Right cardiac atrium (tissue), 5 donors: ENCODE results near the gene THOC2. TPM values are rescaled to one million over a fixed set of nuclear protein-coding genes. Genes with fewer than 3 reads are reported as not detected.
"Not testable (repeated sequence)": the region's sequence is repeated elsewhere in the genome, so short reads cannot be mapped to it uniquely, and the experiment has no call there.

Experiments
- ATAC-seq, 2 donors: fragments of 200-7000 bp; cut with Tn5 transposase; one replicate each; pipeline versions ENCODE4 v1.8.0 to v1.9.1; 2020; ENCODE audit warnings: moderate library complexity in 2 of 2, mild to moderate bottlenecking in 1 of 2
- DNase-seq, 3 donors: peaks; one replicate each; pipeline ENCODE4 v3.0.0-alpha.2; 2020
- H3K27ac ChIP-seq: one replicate; pipeline ENCODE4 v1.5.1; 2013; ENCODE audit warnings: mild to moderate bottlenecking, low read length, control low read depth, moderate library complexity
- H3K27me3 ChIP-seq: one replicate; pipeline ENCODE4 v1.6.1; 2013; ENCODE audit not compliant: control insufficient read depth, insufficient read depth
- H3K4me1 ChIP-seq: one replicate; pipeline ENCODE4 v1.6.1; 2013; ENCODE audit warnings: low read length; ENCODE audit not compliant: control insufficient read depth, insufficient read depth
- H3K4me3 ChIP-seq: one replicate; pipeline ENCODE4 v1.5.1; 2013; ENCODE audit warnings: low read length, control low read depth
- H3K9me3 ChIP-seq: one replicate; pipeline ENCODE4 v1.6.1; 2013; ENCODE audit warnings: low read length; ENCODE audit not compliant: control insufficient read depth
- WGBS: extraction: QIAGEN DNeasy Blood & Tissue Kit; methylation state at CpG from one replicate; pipeline ENCODE4 v1.1.7; 2013; 5-methylcytosine and 5-hydroxymethylcytosine counted together
- intact Hi-C, 4 donors: fragments of 100-400 bp; cut with DNase I; formaldehyde crosslinking; loops; one replicate each; pipeline versions ENCODE4 v1.11.0 to v1.14.0; 2022 to 2023
- polyA plus RNA-seq: library from polyadenylated mRNA; stranded (reverse); fragments of 200-250 nt; gene quantifications from one replicate; pipeline ENCODE4 v1.2.3, GENCODE V29; 2013
- total RNA-seq, 4 donors: library from RNA; stranded (reverse); fragmentation: NEBNext Ultra II Directional; extraction: Animal tissue kit (Norgen Biotek cat#: 25700); gene quantifications; one replicate each; pipeline ENCODE4 v1.2.1, GENCODE V29; 2021
- donor health status: healthy with polysubstance abuse.
- donor health status: DM: no; HTN: yes; CAD: no.
- donor health status: DM: no; HTN: no; CAD: no.
- donor health status: DM: no; HTN: yes; CAD: no; lungs with severe emphysema.
- donor health status: DM: yes; HTN: yes; CAD: no.

Gene THOC2
- total and polyA plus RNA-seq, 5 donors: 24.7 to 37.4 (median 33.7) TPM

DNA sequence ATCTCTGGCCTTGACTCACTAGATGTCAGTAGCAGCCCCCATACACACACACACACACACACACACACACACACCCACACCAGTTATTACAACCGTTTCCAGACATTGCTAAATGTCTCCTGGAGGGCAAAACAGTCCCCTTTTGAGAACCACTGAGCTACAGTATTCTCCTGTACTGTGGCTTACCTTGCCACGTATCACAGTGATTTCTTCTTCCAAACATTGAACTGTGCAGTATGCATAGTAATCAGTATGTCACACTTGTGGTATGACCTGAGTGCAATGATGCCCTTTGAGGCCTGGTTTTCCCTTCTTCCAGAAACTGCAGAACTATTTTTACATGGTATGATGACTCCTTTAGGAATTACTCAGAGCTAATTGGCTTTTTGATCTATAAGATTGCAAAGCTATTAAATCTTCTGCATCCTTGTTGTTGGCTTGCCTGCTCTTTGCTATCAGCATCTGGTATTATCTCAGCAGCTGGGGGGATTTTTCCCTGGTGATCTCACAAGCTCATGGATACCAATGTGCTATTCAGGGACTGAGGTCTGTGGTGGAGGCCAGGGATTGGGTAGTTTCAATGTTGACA, 3.6 kb upstream of the THOC2 start:
- Histone ChIP-seq H3K4me1 (no peaks in the 10 kb centered on the region), H3K27me3 (no peaks in the 10 kb centered on the region), H3K9me3 (no peaks in the 10 kb centered on the region), H3K27ac (no peak overlapping the region), H3K4me3 (no peak overlapping the region)
- no peak for ATAC-seq
- intact Hi-C loops: no loop called here
- WGBS: 41% methylated on average over 2 of the region's 2 CpGs
- no peak for DNase-seq

DNA sequence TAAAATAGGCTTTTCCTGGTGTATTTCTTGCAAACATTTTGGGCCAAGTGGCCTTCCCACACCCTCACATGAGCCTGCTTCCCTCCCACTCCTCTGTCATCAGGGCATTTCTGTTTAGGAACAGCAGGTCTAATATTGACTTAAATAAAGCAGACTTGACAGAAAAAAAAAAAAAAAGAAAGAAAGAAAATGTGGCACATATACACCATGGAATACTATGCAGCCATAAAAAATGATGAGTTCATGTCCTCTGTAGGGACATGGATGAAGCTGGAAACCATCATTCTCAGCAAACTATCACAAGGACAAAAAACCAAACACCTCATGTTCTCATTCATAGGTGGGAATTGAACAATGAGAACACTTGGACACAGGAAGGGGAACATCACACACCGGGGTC, 2.3 kb upstream of the THOC2 start:
- no CpG with 5 or more reads among the region's 1 CpG for WGBS
- ATAC-seq: not testable (repeated sequence)

DNA sequence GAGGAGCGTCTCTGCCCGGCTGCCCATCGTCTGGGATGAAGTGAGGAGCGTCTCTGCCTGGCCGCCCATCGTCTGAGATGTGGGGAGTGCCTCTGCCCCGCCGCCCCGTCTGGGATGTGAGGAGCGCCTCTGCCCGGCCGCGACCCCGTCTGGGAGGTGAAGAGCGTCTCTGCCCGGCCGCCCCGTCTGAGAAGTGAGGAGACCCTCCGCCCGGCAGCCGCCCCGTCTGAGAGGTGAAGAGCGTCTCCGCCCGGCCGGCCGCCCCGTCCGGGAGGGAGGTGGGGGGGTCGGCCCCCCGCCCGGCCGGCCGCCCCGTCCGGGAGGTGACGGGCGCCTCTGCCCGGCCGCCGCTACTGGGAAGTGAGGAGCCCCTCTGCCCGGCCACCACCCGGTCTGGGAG, 1.2 kb upstream of the THOC2 start:
- H3K27ac ChIP-seq, H3K27me3 ChIP-seq, H3K9me3 ChIP-seq, ATAC-seq, intact Hi-C loops, H3K4me3 ChIP-seq, H3K4me1 ChIP-seq: not testable (repeated sequence)
- peak in 1 of 3 donors; percentile 64 for DNase-seq
- 98% methylated on average over 28 of the region's 43 CpGs for WGBS

More for the DNA sequence above, 2.3 kb upstream of the THOC2 start:
- H3K4me1 ChIP-seq, DNase-seq, H3K4me3 ChIP-seq, H3K27me3 ChIP-seq, H3K9me3 ChIP-seq, intact Hi-C loops, H3K27ac ChIP-seq: not testable (repeated sequence)

DNA sequence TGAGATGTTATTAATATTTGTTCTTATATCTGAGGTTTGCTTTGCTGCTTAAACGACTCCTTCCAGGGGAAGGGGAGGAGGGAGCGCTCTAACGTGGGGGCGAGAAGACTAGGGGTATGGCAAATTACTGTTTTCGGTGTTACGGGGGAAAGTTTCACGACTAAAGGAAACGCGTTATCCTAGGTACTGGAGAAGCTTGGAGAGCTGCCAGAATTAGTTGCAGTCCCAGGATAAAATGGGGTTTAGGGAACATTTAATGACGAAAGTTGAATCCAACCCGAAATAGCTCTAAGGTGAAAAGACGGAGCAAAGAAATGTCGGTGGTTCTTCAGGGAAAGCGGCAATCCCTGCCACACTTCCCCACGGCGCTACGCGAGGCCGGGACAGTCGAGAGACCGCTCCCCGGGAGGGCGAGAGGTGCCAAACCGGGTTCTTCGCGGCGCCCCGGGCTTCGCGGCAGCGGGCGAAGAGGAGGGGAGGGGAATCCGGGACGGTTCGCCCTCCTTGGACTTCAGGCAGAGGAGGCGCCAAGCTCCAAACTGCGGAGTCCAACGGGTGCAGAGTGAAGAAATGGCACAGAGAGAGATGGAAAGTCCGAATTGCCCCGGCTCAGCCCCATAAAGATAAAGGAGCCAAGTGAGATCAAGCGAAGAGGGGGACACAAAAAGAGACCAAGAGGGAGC, 724 bp downstream of the THOC2 start:
- peak in 2 of 3 donors; percentile 42 to 57 for DNase-seq
- intact Hi-C loops: no loop called here
- Histone ChIP-seq H3K27ac (peak overlapping the region; percentile 89), H3K27me3 (no peaks in the 10 kb centered on the region), H3K4me1 (no peaks in the 10 kb centered on the region), H3K9me3 (no peaks in the 10 kb centered on the region), H3K4me3 (peak overlapping the region; percentile 94)
- WGBS: 0% methylated on average over 41 of the region's 41 CpGs
- peak; percentile 69 for ATAC-seq

DNA sequence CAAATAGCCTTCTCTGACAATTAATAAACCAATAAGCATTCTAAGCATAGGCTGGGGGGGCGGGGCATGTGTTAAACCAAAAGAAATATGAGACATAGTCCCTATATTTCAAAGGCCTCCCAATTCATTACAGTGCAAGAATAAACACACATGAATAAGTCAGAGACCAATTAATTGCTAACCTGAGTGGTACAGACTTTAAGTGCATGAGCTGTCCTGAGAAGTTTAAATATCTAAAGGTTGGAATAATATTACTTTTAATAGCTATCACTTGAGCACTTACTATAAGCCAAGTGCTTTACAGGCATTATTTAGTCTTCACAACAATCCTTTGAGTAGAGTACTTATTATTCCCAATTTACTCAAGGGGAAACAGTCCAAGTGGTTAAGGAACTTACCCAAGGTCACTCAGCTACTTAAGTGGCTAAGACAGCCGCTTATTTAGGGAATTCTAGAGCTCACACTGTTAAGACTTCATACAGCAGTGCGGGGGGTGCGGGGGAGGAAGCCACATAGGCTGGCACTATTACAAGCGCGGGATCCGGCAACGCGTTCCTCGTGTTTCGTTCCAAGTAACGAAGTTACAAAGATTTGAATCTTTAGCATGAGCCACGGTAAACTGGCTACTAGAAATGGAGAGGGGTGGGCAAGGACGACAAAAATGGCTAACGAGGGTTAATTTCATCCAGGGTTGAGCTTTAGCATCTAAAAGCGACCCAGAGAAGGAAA, 1.4 kb downstream of the THOC2 start:
- intact Hi-C loops: no loop called here
- Histone ChIP-seq H3K27me3 (no peaks in the 10 kb centered on the region), H3K4me3 (peak overlapping the region; percentile 94), H3K9me3 (no peaks in the 10 kb centered on the region), H3K4me1 (no peaks in the 10 kb centered on the region), H3K27ac (no peak overlapping the region)
- DNase-seq: peak in 1 of 3 donors; percentile 51
- WGBS: 7% methylated on average over 16 of the region's 16 CpGs
- ATAC-seq: peak in 1 of 2 donors; percentile 19

DNA sequence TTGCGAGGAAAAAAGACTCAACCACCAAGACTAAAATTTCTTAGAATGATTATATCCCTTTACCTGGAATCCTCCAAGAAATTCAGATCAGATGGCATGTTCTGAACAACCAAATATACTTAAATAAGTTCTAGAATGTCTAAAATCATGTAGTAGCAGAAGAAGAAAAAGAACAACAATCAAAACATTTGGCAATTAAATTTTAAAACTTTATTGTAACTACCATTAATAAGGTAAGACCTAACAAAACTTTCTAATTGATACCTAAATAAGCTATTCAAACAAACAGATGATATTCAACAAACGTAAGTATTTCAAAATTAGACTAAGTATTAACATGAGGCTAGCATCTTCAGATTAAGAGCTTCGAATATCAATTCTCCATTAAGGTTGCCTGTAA, 4.3 kb downstream of the THOC2 start:
- no peak for ATAC-seq

DNA sequence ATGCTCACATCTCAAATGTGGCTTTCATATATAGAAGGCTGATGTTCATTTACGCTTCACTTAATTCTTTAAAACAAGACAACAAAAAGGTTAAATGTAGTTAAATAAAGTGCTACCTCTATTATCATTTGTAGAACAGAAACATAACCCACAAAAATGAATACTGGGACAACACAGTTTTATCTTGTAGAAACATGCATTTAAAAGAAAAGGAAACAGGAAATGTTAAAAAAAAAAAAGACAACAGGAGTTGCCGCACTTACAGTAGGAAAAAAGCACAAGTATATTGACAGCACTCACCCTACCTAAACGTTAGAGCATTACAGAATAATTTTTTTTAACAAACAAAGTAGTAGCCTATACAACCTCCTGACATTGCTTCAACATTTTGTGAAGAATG, 4.8 kb downstream of the THOC2 start:
- no peak overlapping the region for H3K27ac ChIP-seq

More for the DNA sequence above, 4.3 kb downstream of the THOC2 start:
- no peaks in the 10 kb centered on the region for H3K9me3 ChIP-seq
- intact Hi-C loops: no loop called here
- H3K27me3 ChIP-seq: no peaks in the 10 kb centered on the region
- no peak for DNase-seq
- H3K4me1 ChIP-seq: no peaks in the 10 kb centered on the region
- no peak overlapping the region for H3K4me3 ChIP-seq
- H3K27ac ChIP-seq: no peak overlapping the region
- 64% methylated on average over 3 of the region's 3 CpGs for WGBS

DNA sequence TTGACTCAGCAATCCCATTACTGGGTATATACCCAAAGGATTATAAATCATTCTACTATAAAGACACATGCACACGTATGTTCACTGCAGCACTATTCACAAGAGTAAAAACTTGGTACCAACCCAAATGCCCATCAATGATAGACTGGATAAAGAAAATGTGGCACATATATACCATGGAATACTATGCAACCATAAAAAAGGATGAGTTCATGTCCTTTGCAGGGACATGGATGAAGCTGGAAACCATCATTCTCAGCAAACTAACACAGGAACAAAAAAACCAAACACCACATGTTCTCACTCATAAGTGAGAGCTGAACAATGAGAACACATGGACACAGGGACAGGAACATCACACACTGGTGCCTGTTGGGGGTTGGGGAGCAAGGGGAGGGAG, 10.7 kb downstream of the THOC2 start:
- ATAC-seq, intact Hi-C loops: not testable (repeated sequence)
- 92% methylated on average over 1 of the region's 1 CpG for WGBS

More for the DNA sequence above, 4.8 kb downstream of the THOC2 start:
- ATAC-seq: no peak
- DNase-seq: no peak
- H3K27me3 ChIP-seq: no peaks in the 10 kb centered on the region
- no peaks in the 10 kb centered on the region for H3K4me1 ChIP-seq
- H3K4me3 ChIP-seq: no peak overlapping the region
- 29% methylated on average over 3 of the region's 3 CpGs for WGBS
- H3K9me3 ChIP-seq: no peaks in the 10 kb centered on the region
- intact Hi-C loops: no loop called here

DNA sequence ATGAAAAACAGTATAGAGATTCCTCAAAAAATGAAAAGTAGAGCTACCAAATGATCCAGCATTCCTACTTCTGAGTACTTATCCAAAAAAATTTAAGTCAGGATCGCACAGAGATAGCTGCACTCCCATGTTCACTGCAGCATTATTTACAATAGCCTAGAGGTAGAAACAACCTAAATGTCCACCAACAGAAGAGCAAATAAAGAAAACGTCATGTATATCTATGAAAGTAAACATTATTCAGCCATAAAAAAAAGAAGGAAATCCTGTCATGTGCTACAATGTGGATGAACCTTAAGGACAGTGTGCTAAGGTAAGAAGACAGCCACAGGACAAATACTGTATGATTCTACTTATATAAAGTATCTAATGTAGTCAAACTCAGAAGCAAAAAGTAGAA, 12.4 kb downstream of the THOC2 start:
- H3K27me3 ChIP-seq: no peaks in the 10 kb centered on the region
- ATAC-seq (no peak), DNase-seq (no peak)
- H3K9me3 ChIP-seq: no peaks in the 10 kb centered on the region
- WGBS: 59% methylated on average over 2 of the region's 2 CpGs
- no peaks in the 10 kb centered on the region for H3K4me1 ChIP-seq
- no peak overlapping the region for H3K27ac ChIP-seq
- H3K4me3 ChIP-seq: no peak overlapping the region
- intact Hi-C loops: no loop called here

More for the DNA sequence above, 10.7 kb downstream of the THOC2 start:
- not testable (repeated sequence) for H3K27me3 ChIP-seq, H3K4me1 ChIP-seq, H3K27ac ChIP-seq, H3K4me3 ChIP-seq, DNase-seq, H3K9me3 ChIP-seq

DNA sequence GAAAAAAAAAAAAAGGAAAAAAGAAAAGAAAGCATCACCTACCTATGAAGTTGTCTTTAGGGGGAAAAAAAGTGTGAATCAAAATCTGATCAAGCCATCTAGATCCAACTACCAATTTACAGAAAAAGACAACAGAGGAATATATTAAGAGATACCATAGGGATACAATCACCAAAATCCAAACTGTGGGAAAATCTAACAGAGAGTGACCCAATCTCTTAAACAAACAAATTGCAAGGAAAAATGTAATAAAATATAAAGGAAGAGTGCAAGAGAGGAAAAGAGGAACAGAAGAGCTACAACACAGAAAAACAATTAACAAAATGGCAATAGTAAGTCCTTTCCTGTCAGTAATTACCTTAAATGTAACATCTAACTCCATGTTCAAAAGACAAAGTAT, 19.0 kb downstream of the THOC2 start:
- Histone ChIP-seq H3K27ac (no peak overlapping the region), H3K4me1 (no peaks in the 10 kb centered on the region), H3K4me3 (no peak overlapping the region), H3K9me3 (no peaks in the 10 kb centered on the region), H3K27me3 (no peaks in the 10 kb centered on the region)
- ATAC-seq (no peak), DNase-seq (no peak)
- intact Hi-C loops: no loop called here

DNA sequence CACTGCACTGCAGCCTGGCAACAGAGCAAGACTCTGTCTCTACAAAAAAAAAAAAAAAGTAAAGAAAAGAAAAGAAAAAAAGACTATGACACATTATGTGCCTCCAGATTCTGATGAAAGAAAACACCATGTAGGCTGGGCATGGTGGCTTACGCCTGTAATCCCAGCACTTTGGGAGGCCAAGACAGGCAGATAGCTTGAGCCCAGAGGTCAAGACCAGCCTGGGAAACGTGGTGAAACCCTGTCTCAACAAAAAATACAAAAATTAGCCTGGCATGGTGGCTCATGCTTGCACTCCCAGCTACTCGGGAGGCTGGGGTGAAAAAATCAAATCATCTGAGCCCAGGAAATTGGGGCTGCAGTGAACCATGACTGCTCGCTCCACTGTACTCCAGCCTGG, 19.4 kb downstream of the THOC2 start:
- WGBS: 76% methylated on average over 4 of the region's 4 CpGs
- no peak overlapping the region for H3K27ac ChIP-seq
- no peaks in the 10 kb centered on the region for H3K4me1 ChIP-seq
- H3K27me3 ChIP-seq: no peaks in the 10 kb centered on the region
- DNase-seq: no peak
- H3K4me3 ChIP-seq: no peak overlapping the region
- H3K9me3 ChIP-seq: no peaks in the 10 kb centered on the region
- intact Hi-C loops: no loop called here
- ATAC-seq: no peak
